Right ventricle myocardium superior (tissue), 1 donor: ENCODE data around the gene ZNF185. TPM values are rescaled to one million over a fixed set of nuclear protein-coding genes. Genes with fewer than 3 reads are reported as not detected.
A peak's percentile ranks its signal among the peaks of the same experiment; 100 is the strongest.

Source experiments
- ATAC-seq: fragments of 200-7000 bp; cut with Tn5 transposase; one replicate; pipeline ENCODE4 v1.9.1; 2020; ENCODE audit warnings: mild to moderate bottlenecking; ENCODE audit not compliant: poor library complexity
- DNase-seq: peaks from one replicate; pipeline ENCODE4 v3.0.0-alpha.2; 2020
- intact Hi-C: fragments of 100-400 bp; cut with DNase I; formaldehyde crosslinking; loops from one replicate; pipeline ENCODE4 v1.11.2; 2022
- total RNA-seq: library from RNA; stranded (reverse); fragmentation: NEBNext Ultra II Directional; extraction: Animal tissue kit (Norgen Biotek cat#: 25700); gene quantifications from one replicate; pipeline ENCODE4 v1.2.1, GENCODE V29; 2021
- donor health status: DM: no; HTN: yes; CAD: no; lungs with severe emphysema.

ZNF185 gene
- total RNA-seq, 1 donor from 2014 or later = 1.6 TPM

DNA sequence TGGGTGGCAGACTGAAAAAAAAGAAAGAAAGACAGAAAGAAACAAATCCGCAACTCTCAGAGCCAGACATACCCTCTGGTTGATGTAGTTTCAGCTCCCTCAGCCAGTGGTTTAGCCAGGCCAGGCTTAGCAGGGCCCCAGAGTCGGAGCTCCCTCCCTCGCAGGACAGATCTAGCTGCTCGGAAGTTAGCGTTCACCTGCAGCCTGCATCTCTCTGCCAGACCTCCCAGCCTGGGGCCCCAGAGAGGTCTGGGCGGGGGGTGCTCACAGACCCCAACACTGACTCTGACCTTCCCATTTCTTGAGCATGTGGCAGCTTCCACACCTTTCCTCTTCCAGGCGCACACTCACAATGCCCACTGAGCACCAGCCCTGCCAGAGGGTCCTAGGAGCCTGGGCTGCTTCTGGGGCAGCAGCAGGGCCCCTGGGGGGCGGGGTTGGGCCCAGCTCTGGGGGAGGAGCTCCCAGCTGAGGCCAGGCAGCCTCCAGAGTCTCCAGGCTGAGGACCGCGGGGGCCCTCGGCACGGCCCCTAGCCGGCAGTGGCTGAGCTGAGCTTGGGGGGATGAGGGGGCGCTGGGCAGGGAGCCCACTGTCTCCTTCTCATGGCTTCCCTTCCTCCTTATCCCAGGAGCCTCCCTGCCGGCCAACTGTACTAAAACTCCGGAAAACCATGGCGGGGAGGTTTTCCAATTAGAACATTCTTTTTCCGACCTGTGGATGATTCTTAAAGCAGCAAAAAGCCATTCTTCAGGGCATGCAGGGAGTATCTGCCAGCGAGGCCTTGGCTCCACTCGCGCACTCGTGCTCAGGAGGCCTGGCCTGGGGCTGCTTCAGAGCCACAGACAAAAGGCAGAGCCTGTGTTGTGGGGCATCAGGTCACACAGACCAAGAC is 4.6 kb upstream of the ZNF185 start:
- intact Hi-C loops = no loop called here

DNA sequence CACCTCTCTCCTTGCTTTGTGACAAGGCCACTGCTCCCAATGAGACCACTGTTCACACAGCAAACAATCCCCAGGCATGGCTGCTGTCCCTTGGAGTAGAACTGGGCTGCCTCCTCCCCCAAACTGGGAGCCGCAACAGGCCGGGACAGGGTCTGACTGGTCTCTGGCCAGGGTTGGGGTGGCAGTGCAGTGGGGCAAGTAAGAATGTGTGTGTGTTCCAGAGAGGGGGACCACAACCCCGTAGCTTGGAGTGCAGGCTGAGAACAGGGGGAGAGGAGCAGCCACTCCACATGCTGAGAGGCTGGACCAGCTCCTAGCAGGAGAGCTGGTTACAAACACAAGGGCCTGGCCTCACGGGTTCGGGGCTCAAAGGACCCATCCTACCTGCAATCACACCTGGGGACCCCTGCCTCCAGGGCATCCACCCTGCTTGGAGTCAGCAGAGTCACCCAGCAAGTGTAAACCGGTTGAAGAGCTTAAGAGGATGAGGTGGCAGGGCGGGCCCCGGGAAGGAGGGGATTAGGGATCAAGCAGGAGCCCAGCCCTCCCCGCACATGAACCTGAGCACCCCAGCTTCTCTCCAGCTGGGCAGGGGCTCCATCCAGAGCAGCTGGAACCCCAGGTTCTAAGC is 3.8 kb upstream of the ZNF185 start:
- ATAC-seq = no peak
- intact Hi-C loops = no loop called here
- no peak for DNase-seq

More for the DNA sequence above, 4.6 kb upstream of the ZNF185 start:
- no peak for DNase-seq
- no peak for ATAC-seq

DNA sequence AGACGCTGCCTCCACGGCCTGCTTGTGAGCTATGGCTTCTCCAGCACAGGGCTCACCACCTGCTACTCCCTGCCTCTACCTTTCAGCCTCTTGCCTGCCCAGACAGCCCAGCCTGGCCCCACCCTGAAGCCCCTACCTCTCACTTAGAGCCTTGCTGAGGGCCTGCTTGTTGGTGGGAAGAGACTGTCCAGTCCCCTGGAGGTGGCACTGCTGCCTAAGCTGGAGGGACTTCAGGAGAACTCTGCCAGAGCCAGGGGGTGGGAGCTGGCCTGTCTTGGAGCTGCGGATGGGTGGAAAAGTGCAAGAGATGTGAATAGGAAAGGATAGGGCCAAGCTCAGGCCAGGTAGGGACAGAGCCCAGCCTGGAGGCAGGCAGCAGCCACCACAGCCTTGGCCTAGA is 2.7 kb upstream of the ZNF185 start:
- no peak for DNase-seq
- ATAC-seq = no peak
- intact Hi-C loops = no loop called here

DNA sequence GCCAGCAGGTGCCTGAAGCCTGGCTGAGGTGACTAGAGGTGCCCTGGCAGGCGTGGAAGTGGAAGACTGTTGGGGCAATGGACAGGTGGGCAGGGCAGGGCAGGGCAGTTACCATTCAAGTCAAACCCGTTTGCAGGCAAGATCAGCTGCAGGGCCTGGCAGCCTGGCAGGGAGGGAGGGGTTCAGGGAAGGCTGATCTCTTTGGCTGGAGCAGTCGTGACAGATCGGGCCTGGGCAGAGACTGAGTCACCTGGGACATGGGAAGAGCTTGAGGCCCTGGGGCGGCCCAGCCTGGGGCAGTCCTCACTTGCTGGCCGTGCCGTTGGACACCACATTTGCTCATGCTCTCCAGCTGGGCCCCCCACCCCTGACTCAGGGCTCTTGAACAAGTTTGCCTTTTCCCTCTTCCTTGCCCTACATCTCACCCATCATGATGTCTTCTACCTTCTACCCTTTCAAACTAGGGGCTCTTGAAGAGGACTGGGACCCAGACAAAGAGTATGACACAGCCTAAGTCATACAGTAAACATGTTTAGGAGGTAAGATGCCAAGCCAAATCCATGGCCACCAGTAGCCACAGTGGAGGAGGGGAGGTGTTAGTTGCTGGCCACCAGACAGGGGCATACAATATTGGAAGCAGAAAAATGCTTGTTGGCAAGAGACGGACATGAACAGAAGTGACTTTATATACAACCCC is 2.0 kb upstream of the ZNF185 start:
- ATAC-seq = no peak
- intact Hi-C loops = no loop called here
- DNase-seq = no peak

DNA sequence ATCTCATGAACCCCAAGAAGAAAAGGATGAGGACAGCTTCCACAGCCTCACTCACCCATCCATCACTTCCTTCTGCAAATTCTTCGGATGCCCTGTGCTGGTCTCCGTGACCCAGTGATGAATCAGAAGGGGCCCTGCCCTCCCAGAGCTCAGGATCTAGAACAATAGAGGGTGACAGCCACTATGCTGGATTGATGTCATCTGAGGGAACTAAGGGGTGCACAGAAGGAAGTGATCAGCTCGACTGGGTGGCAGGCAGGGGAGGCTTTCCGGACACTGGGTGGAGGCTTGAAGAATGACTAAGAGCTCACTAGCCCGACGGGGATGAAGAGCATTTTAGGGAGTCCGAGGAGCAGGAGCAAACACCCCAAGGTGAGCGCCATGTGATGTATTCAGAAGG is 1.4 kb upstream of the ZNF185 start:
- no peak for DNase-seq
- ATAC-seq = no peak
- intact Hi-C loops = no loop called here

DNA sequence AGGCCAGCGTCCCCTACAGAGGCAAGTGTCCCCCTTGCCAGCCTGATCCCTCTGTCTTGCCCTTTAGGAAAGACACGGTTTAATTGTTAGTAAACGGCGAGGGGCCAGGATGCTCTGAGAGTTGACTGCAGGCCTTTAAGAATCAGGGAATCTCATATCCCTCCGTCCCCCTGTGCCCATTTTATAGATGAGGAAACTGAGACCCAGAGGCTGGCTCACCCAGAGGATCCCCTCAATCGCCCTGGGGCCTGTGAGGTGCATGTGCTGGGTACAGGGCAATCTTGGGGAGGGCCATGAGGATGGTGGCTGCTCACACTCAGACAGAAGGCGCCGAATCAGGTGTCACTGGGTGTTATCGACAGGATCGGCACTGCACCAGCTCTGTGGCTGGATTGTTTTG is 575 bp downstream of the ZNF185 start:
- no peak for DNase-seq
- intact Hi-C loops = no loop called here
- no peak for ATAC-seq

DNA sequence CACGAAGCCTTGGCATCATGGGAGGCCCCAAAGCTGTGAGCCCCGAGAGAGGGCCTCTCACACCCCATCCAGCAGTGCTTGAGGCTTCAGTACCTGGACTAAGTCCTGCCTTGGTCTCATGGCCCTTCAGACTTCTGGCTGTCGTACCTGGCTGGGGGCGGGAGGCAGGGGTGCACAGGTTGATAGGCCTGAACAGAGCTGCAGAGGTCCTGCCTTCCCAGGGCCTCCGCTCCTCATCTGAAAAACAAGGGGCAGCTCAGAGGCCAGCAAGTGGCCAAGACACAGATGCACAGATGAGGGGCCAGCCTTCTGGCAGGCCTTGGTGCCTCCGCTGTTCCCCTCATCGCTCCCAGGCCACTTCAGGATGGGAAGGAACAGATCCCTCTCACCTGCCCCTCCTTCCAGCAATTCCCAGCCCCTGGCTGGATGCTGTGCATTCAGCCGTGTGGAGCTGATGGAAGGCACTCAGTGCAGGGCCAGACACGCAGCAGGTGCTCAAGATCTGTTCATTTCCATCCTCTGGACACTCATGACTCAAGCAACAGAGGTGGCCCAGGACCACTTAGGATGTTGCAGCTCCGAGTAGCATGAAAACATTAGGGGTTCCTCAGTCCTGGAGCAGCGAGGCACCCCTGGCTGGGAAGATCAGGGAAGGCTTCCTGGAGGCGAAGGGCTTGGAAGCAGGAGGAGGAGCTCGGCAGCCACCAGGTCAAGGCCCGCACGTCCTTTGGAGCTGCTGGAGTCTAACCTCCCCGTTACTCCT is 1.4 kb downstream of the ZNF185 start:
- intact Hi-C loops = no loop called here
- DNase-seq (no peak), ATAC-seq (no peak)

DNA sequence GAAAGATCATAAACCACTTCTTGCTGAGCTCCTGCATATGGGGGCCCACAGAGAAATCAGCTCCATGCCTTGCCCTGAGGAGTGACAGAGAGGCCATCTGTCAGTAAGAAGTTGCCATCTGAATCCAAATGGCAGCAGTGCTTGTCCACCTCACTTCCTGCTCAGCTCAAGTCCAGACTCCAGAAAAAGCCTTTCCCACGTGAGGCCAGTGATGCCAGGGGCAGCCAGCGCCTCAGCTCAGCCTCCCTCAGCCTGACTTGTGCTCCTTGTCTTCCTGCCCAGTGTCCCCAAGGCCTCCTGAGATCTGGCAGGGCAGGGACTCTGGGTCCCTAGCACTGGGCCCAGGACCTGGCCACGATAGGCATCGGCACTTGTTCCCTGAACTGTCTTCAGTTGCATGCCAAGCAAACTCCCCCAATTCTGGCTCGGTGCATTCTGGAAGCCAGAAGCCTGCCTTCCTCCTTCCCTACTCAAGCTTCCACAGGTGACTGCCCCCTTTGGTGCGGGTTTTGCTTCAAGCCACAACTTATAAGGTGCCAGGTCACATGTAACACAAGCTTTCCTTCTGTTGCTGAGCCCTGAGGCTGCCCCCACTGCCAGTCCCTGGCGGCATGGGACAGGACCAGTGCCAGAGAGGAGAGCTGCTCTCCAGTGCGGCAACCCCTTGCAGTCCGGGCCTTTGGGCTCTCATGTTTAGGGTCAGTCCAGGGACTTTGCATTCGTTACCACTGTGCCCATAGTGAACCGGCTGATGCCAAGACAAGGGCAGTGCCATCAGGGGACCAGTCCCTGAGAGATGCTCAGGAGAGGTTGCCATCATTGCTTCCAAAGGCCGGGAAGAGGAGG is 2.2 kb downstream of the ZNF185 start:
- no peak for ATAC-seq
- intact Hi-C loops = no loop called here
- no peak for DNase-seq

DNA sequence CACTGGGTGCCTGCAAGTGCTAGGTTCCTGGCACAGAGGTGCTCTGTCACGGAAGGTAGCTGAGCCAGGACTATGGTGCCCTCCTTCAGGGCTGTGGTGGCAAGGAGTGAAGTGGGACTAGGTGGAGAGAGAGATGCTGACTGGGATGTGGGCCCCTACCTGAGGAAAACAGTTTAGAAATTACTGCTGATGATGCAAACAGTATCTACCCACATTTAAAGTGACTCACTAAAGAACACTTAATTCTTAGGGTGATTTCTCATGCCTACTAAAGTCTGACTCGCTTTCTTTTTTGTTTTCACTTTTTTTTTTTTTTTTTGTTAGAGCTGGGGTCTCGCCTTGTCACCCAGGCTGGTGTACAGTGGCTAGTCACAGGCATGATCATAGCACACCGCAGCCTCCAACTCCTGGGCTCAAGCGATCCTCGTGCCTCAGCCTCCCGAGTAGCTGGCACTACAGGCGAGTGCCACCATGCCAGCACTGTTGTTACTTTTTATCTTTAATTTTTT is 3.1 kb downstream of the ZNF185 start:
- no peak for DNase-seq
- ATAC-seq = no peak
- intact Hi-C loops = no loop called here

DNA sequence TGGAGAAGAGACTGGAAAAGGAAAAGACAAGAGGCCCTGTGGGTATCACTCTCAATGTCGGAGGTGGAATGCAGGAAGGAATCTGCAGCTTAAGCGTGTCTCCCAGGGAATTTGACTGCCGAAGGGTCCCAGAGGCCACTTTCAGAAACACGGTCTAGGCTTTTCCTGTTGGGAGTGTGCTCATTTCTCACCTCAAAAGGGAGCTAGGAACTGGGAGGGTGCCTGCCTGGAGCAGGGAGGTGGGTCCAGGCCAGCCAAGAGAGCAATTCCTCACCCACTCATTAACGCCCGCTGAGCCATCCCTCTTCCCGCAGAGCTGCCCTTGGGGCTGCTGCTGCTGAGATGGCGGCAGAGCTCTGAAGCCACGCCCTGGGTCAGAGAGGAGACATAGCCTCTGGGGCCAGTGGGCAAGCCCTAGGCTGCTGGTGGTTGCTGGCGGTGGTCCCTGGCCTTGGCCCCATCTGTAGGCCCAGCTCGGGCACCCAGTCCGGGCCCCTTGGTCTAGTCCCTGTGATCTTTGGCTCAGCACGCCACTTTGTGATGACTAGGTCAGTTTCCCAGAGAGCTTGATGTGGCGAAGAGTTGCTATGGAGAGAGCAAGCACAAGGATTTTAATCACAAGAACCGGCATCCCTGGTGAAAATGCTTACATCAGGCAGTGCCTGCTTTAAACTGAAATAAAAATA is 4.1 kb downstream of the ZNF185 start:
- intact Hi-C loops = no loop called here
- no peak for ATAC-seq
- DNase-seq = no peak

DNA sequence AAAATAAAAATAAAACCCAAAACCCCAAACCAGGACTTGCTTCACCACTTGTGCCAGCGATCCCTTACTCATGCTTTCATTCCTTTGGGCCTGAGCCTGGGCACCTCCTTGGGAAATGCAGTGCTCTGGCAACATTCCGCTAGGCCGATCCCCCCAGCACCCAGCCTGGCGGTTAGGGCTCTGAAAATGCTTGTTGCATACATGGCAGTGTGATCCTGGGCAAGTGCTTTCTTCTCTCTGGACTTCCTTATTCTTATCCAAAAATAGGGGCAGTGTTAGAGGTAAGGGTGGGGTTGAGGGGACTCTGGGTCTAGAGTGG is 4.6 kb downstream of the ZNF185 start:
- intact Hi-C loops = no loop called here
- no peak for DNase-seq

DNA sequence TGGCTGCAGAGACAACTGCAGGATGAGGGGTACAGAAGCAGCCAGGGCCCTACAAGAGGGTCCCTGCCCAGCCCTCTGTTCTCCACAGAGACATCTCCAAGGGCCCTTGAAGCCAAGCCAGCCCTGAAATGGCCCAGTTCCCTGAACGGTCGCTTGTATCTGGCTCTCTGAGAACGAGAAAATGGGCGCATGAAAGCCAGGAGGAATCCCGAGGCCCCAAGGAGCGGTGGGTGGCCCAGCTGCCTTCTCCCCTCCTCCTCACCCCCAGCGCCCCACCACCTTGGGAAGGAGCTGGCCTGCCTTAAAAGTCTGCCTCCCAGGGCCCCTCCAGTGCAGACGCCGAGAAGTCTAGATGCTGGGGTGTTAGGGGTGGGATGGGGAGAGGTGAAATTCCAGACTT is 5.7 kb downstream of the ZNF185 start:
- no peak for ATAC-seq
- no peak for DNase-seq
- intact Hi-C loops = no loop called here

More for the DNA sequence above, 4.6 kb downstream of the ZNF185 start:
- ATAC-seq = no peak

DNA sequence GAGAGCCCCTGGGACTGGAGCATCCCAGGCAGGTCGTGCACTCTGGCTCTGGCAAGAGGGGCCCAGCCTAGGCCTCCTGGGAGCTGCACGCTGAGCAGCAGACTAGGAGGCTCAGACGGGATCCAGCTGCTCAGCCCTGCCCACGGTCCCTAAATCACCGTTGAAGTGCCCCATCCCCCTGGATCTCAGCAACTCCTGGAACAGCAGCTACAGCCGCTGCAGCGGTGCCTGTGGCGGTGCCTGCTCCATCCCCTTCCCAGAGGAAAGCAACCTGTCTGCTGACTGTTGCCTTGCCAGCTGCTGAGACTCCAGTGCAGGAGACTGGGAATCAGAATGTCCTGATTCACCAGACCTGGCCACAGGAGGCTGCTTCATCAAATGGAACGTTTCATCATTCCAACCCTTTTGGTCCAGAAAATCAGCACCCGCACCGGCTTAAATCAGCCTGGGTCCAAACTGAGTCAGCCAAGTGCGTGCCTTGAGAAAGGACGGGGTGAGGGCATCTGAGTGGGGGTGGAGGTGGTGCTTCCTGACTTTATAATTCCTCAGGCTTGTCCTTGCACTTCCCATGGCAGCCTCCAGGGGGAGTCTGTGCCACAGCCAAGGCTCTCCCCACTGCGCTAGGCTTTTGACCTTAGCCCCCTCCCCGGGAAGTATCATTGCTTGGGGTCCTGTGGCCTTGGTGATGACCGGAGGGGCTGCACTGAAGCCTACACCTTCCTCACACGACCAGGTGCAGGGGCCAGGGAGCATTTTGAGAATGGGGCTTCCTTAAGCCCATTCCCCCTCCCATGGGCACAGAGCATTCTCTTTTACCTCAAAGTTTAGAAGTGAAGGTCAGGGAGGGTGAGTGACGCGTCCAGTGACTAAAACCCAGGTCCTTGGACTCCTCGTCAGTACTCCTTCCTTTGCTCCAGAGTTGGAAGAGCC is 6.5 kb downstream of the ZNF185 start:
- intact Hi-C loops = no loop called here
- ATAC-seq (peak; percentile 68), DNase-seq (peak; percentile 56)

DNA sequence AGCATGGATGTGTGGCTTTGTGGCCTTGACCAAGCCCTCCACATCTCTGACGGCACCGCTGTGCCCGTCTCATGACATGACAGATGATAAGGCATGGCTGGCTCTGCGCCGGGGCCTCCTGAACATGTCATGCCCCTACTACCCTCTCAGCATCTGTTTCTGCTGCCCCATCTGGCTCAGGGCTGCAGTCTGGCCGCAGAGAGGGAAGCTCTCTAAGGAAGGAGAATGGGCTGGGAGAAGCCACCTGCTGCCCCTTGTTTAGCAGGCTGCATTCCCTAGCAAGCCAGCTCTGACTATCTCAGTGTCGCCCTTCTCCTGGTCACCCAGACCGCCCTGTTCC is 7.2 kb downstream of the ZNF185 start:
- ATAC-seq (peak; percentile 25), DNase-seq (no peak)
- intact Hi-C loops = no loop called here

DNA sequence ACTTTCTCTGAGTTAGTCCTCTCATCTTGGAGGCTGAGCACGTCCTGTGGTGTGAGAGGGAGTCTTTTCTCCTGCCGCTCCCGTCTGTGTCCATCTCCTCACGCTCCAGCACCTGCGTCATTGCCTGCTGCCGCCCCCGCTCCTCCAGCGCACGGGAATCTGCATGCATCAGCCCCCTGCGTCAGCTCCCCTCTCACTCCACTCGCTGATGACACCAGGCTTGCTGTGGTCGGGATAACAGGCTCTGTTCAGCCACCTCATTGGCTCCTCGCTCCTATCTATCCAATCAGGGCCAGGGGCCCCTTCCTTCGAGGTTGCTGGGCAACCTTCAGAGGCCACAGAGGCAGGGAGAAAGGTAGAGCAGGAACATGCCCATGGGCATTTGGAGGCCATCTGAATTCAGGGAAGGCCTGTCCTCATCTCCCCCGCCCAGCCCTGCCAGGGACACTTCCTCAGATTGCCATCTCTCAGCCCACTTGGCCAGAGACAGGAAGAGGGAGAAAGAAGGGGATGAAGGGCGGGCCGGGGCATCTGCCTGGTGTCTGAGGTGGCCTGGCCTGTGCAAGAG is 9.3 kb downstream of the ZNF185 start:
- ATAC-seq = no peak
- DNase-seq = no peak
- intact Hi-C loops = no loop called here

DNA sequence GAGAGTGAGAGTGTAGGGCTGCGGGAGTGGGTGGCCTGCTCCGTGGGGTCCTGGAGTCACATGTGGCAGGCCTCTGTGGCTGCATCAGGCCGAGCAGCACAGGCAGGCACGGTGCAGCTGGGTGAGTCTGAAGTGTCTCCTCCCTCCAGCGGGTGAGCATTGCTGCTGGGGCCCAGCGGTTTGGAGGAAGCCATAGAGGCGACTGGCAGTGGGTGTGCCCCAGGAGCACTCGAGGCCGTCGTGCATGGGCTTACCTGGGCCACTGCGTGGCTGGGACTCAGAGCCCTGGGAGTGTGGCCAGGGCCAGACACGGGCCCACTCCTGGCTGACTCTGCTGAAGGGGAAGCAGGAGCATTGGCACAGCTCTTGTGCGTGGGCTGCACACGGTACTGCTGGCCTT is 10.6 kb downstream of the ZNF185 start:
- intact Hi-C loops = no loop called here
- ATAC-seq = no peak
- DNase-seq = no peak
